GM19328 (cell line): ENCODE results near the gene DENND1A.

Source experiments
- ATAC-seq: cut with Tn5 transposase; IDR thresholded peaks from one replicate; pipeline ENCODE4 v1.9.1; 2021; ENCODE audit warnings: mild to moderate bottlenecking, moderate library complexity; ENCODE audit not compliant: unreplicated experiment

DENND1A gene

DNA sequence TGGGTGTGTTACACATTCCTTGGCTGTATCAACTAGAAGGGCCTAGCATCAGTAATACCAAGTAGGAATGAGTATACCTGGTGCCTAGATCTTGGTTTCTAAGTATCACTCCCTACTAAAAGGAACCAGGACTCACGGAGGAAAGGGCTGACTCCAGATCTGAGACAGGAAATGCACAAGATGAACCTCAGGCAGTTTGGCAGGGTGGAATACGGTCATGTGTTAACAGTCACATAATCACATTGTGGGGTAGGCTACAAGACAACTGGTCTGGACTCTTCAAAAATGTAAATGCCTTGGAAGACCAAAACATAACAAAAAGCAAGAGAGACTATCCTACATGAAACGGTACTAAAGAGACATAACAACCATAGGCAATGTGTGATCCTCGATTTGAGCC, 415.2 kb downstream of the DENND1A start:
- ATAC-seq = no peak

DNA sequence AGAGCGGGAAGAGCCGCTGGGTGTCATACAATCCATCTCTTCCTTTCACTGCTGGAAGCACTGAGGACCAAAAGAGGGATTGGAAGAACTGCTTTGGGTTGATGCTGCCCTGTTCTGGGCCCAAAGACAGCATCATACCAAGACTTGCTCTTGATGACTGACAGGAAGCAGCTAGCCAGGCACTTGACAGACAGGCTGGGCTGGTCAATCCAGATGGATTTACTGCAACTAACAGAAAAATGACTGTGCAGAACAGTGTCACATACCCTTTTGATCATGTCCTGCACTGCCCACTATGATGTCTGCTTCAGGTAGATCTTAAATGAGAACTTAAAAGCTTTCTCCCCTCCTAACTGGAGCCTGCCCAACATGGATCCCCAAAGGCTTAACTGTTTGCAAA, 416.4 kb downstream of the DENND1A start:
- ATAC-seq = no peak

DNA sequence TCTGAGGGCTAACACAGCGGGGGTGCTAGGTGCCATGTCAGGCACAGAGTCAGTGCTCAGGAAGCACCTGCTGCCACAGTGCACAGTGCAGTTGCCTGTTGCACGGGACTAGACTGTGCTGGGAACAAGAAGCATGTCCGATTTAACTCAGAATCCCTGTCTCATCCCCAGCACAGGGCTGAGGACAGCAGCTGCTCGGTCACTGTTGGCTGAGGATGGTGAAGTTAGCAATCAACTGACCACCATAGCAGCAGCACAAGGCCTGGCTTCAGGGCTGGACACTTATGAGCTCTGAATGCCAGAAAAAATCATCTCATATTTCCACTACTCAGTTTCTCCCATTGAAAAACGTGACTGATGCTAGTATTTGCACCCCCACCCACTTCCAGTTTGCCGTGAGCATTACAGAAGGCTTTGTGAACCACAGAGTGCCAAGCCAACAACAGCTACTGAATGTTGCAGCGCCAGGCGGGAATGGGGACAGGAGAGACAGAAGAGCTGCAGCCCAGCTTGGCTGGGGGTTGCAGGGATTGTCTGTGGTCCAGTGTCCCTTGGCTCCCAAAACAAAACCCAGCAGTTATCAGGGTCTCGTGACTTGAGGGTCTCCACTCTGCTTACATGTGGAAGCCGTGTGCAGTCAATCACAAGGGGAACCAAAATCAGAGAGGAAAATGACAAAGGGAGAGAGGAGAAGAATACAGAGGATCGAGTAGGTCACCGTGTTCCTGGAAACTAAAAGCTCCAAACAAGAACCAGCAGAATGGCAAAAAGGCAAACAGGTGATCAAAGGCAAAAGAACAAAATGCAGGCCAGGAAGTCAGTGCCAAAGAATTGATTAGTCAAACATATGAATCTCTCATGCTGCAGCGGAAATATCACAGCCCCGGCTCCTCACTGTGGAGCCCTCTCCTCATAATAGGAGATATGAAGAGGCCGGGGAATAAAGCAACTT, 418.3 kb downstream of the DENND1A start:
- no peak for ATAC-seq

DNA sequence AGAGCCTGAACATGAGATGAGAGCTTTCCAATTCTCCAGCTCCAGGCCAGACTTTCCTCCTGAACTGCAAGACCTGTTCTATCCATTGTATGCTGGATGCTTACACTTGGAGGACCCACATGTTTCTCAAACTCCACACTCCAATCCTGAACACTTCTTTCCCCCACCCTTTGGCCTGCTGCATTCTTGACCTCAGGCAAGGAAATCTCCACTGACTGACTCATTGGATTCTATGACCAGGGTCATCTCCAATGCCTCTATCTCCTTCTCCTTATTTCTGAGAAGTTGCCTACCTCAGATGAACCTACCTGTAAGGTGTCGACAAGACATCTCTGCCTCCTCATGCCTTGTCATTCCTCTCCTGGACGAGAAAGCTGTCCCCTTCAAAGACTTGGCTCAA, 420.3 kb downstream of the DENND1A start:
- ATAC-seq = no peak

DNA sequence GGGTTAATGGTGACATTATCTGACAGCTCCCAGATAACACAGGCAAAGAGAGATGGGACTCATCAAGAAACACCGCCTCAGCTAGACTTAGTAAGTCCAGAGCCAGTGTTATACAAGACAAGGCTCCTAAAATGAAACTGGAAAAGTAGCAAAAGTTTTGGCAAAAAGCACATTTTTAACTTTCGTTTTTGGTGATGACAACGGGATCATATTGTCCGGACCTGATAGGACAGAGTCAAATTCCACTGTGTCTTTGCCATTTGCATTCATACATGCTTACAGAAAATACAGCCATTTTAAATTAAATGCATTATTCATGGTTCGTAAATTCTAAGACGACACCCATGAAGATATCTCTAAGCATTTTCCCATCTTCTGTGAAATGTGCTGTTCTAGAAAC, 421.9 kb downstream of the DENND1A start:
- ATAC-seq = no peak

DNA sequence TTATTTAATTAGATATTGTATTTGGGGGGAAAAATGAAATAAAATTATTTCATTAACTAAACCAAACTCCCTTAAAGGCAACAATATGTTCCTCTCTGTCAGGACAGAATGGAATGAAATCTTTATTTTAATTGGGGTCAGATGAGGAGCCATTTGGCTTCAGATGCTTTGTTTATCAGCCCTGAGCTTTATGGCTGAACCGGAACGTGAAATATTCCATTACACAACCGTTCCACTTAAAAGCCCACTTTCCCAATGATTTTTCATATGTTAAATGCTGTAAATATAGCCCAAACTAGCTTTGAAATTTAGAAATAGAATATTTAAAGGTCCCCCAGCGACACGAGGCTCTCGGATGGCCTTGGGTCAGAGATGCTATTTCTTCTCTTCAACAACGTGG, 424.4 kb downstream of the DENND1A start:
- ATAC-seq = no peak

DNA sequence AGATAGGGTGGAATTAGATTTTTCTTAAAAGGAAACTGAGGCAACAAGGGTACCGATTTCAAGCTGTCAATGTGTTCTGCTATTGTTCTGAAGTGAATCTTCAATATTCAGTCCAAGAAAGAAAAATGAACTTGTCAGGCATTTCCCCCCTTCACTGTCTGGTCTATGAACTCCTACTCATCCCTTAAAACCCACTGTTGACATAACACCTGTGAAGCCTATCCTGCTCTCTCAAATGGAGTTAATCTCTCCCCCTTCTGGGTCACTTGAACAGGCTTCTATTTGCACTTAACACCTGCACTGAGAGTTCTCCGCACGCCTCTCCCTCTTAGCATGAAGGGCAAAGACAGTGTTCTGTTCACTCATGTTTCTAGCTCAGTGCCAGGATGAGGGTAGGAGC, 429.6 kb downstream of the DENND1A start:
- no peak for ATAC-seq

DNA sequence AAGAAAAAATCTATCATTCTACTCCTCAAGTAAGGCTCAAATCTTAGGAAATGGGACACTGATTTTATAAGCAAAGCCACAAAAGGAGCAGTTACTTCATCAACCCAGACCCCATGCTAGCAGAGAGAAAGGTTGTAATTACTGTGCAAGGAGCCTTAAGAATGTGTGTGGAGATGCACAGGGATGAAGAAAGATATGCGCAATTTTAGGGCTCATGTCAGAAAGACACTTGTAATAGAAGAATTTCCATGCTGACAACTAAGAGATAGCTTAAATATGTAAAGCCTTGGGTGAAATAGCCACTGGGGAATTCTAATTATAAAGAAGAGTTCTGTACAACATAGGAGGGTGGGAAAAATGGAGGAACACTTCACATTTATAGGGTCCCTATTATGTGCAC, 432.1 kb downstream of the DENND1A start:
- no peak for ATAC-seq

DNA sequence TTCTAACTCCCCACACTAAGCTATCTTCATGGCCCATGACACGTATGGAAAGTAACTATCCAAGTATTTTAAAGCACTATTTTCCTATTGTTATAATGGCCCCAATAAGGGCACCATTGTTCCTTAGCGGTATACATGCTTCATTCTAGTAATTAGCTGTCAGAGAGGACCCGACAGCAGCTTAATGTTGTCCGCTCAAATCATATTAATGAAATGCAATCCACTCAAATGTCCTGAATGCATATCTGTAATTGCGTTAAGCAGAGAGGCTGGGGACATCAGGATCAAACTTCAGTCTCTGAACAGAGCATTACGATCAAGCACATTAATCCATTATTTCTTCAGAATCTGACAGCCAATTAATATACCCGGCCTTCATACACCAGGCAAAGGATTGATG, 434.2 kb downstream of the DENND1A start:
- no peak for ATAC-seq

DNA sequence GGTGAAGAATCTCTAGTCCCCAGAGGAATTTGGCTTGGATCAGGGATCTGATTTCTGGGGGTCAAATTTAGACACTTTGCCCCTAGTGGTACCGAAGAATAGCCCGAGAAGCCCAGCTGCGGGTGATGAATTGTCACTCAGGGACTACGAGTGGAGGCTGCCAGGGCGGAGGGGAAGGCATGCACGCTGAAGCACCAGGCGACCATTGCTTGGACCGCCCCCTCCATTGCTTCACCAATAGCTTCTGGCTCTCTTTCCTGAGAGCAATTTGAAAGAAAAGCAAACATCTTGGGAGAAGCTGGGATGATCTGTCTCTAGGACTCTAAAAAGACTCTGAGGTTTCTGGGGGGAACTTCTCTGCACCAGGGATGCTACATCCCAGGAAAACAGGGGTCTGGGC, 436.3 kb downstream of the DENND1A start:
- no peak for ATAC-seq

DNA sequence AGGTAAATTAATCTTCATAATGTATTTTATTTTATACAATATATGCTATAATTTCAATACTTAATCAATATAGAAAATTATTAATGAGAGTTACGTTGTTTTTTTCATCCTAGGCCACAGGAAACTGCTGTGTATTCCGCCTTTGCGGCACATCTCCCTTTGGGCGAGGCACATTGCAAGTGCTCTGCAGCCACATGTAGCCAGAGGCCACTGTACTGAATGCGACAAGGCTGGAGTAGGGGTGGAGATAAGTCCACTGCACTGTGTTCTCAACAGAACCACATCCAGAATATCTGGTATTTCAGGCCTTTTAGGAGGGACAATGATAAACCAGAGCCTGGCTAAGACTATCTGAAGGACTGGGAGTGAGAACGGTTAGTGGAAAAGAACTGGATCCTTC, 439.2 kb downstream of the DENND1A start:
- ATAC-seq = no peak

DNA sequence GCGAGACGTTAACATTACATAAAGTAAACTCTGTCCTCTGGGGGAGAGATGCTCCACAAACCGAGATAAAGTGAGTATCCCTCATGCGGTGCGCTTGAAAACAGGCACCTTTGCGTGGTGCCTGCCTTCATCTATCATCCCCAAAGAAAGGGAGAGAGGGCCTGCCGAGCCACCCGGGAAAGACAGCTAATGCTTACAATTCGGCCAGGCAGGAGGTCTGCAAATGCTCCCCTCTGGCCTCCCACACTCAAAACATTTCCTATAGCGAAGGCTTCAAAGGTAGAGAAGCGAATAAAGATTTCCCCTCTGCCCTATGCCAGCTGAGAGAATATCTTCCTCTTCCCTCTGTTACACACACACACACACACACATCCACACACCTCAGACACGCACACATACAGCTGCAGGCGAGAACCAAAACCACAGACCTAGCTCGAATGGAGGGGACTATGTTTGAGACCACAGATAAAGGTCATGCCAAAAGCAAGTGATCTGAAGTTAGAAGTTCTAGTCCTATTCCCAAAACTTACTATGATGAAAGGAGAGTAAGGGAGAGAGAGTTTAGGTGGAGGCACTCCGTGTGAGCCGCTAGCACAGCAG, 441.1 kb downstream of the DENND1A start:
- no peak for ATAC-seq

DNA sequence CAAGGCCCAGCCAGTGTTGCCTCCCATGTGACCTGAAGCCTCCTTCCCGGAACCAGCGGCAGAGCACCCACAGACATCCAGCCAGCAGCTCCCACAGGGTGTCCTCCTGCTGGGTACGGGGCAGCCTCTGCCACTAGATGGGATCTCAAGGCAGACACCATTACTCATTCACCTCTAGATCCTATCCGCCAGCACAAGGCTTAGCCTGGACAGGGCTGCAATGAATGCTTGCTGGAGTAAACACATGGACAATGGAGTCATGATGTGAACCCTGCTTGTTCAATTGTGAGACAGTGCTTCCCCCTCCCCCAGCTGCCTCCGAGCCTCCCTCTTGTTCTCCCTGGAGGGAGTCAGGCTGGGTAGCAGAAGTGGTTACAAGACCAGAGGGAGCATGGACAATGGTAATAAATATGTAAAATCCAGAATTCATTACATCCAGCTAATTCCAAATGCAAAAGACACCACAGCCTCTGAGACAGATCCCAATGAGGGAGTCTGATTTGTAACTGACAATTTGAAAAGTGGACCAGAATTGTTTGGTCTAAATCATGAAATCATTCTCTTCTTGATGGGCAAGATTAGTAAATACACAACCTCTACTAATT, 441.9 kb downstream of the DENND1A start:
- no peak for ATAC-seq

DNA sequence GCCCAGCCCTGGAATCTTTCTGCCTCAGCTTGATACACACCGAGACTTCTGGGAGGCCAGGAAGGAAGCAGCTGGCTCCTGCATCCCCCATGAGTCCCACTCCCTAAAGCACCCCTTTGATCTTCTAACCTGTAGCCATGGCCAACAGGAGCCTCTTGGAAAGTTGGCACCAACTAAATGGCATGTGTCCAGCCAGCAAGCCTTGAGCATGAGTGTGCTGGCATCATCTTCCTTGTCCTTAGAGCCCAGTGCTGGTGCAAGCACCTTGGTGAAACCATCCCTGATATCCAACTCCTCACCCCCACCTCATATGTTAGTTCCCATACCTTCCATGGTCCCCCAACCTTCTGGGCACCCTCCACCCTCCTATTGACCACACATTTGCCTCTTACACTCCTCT, 443.5 kb downstream of the DENND1A start:
- ATAC-seq = no peak

DNA sequence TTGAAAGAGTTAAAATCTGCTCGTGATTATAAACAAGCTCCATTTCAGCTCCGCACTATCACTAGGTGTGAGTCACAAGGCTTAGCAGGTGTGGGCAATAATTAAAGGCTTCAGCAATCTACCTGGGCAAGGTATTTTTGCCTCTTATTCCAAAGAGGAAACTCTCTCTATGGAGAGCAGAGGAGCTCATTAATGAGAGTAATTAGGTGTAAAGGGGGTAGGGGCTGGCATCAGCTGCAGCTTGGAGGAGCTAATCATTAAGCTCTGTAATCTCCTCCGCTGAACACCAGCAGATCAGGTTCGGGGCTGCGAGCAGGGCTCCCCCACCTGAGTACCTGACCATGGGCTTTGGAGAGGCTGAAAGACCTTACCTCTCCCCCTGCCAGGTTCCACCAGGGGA, 444.7 kb downstream of the DENND1A start:
- no peak for ATAC-seq

DNA sequence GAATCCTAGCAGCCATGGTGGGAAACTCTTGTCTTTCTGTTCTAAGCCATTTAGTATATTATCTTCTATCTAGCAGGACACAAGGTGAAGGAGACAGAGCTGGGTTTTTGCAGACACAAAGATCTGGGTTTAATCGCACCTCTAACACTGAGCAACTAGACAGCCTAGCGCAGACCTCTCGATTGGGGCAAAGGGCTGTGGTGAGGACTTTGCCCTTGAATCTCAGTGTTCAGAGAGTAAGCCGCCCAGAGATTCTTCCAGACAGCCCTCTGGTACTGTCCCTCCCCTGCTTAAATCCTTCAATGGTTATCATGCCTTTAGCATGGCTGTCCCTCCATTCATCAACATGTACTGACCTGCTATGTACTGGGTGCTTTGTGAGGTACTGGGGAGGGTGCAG, 445.8 kb downstream of the DENND1A start:
- no peak for ATAC-seq

DNA sequence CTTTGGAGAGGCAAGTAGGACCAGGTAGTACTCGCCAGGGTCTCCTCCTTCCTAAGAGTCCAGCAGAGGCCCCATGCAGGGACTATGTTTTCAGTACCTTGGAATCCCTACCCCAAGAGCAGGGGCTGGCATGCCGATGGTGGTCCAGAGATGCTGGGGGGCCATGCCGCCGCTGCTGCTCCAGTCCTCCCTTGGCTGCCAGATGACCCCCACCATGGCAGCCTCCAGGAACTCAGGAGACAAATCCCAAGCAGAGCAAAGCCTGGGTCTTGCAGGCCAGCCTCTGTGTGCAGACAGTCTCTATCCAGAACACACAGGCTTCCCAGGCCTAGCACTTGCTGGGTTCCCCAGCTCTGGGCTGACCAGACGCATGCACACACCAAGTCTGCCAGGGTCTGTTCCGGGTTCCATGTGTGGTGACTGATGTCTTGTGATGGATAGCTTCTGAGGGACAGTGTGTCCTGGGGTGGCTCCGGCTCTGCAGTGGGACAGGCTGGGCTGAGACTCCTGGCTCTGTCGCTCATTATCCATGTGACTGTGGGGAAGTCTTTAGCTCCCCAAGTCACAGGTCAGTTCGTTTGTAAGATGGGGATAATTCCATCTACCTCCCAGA, 446.6 kb downstream of the DENND1A start:
- no peak for ATAC-seq

DNA sequence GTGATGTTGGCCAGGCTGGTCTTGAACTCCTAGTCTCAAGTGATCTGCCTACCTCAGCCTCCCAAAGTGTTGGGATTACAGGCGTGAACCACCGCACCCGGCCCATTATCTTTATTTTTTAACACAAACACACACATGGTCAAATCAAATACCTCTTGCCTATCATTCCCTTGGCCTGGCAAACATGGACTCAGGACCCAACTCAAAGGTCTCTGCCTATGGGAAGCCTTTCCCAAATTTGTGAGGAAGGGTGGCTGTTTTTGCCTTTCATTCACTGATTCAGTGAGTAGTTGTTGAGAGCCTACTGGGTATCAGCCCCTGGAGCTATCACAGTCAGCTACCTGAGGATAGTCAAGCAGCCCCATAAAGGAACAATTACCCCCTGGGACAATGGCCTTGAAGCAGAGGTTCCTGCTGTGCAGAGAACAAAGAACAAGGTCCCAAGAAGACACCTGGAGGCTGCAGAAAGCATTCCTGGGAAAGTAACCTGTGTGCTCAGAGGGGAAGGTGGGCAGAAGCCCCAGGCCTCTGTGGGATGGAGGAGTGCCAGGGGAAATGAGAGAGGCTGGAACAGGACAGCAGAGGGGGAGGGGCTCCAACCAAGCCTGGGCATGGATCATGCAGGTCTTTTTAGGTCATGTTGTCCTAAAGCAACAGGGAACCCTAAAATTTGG, 447.5 kb downstream of the DENND1A start:
- ATAC-seq = no peak

DNA sequence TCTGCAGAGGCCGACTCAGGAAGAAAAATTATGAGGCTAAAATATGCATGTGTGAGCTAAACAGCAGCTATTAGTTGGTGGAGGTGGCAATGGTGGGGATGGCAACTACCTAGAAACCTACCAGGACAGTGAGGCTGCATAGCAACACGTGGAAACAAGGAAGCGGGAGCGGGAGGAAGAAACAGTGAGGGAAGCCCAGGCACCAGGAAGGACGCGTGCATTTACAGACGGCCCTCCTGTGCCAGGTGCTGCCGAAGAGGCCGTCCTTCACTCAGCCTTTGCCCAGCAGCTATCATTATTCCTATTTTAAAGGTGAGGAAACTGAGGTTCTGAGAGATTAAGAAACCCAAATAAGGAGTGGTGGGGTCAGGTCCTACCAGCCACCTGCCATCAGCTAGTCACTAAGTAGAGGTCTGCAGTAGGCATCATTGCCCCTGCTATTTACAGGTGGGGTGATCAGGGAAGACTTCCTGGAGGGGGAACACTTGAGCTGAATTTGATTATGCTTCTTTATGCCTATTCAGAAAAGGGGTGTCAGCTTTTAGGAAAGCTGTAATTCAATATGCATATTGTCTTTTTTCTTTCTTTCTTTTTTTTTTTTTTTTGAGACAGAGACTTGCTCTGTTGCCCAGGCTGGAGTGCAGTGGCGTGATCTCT, 448.6 kb downstream of the DENND1A start:
- no peak for ATAC-seq

DNA sequence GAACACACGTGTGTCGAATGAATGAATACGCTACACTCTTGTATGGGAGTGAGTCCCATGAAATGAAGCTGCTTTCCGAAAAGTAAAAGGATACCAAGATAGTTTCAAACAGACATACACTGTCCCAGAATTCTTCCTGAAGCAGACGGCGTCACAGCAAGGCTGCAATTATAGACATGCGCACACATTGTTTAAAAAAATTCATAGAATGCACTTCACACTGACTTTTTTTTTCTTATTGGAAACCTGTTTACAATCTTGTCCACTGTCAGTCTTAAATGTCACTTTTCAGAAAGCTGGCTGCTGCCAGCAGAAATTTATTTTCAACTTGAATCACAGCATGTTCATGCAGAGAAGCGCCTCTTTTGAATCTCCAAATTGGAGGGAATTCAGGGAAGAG, 449.1 kb downstream of the DENND1A start:
- no peak for ATAC-seq

DNA sequence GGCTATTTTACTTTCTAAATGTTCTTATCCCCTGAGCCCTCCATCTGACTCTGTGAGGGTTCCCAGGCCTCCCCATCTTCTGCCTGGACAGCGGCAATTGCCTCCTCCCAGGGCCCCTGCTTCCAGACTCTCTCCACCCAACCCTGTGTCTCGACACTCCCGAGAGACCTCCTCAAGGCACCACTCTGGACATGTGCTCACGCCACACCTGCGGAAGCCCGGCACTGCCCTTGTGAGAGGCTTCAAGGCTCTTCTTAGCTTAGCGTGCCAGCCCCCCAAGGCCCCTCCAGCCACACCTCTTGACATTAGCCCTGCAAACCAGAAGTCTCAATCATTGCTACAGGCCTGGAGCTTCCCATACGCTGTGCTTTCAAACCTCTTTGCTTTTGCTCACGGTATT, 449.8 kb downstream of the DENND1A start:
- ATAC-seq = no peak
